HepG2 (cell line): ENCODE measurements around the gene GNAL. TPM values are rescaled to one million over a fixed set of nuclear protein-coding genes. Genes with fewer than 3 reads are reported as not detected.

Source experiments
- GATA4 ChIP-seq: sonication (generic); IDR thresholded peaks from 2 replicates; pipeline ENCODE4 v1.6.1; 2016; ENCODE audit warnings: antibody characterized with exemption, low read depth, borderline replicate concordance
- GTF2F1 ChIP-seq: fragments of 150-350 bp; IDR thresholded peaks from 2 replicates; pipeline ENCODE4 v1.6.1; 2014; ENCODE audit warnings: low read length
- HMGA1 ChIP-seq: sonication (generic); formaldehyde crosslinking; conservative IDR thresholded peaks from 2 replicates; pipeline ENCODE4 v1.4.0; 2020; ENCODE audit warnings: missing genetic modification reagents
- HNF1A ChIP-seq, 2 experiments: sonication (generic) in 1 of 2; formaldehyde crosslinking in 1 of 2; IDR thresholded peaks; 2 replicates each; pipeline versions ENCODE4 v1.4.0 to v1.6.1; 2016 to 2020; ENCODE audit warnings: borderline replicate concordance in 1 of 2, low read depth in 1 of 2, mild to moderate bottlenecking in 1 of 2, missing genetic modification reagents in 1 of 2
- MBNL3 ChIP-seq: fragments of 250-450 bp; sonication (Bioruptor Pico); conservative IDR thresholded peaks from 2 replicates; pipeline ENCODE4 v1.8.0; 2022; ENCODE audit warnings: mild to moderate bottlenecking, inconsistent platforms
- MIXL1 ChIP-seq: IDR thresholded peaks from 2 replicates; pipeline ENCODE4 v1.6.1; 2016
- PATZ1 ChIP-seq: sonication (generic); formaldehyde crosslinking; IDR thresholded peaks from 2 replicates; pipeline ENCODE4 v1.4.0; 2020; ENCODE audit warnings: missing genetic modification reagents
- RNF2 ChIP-seq: fragments of 450-650 bp; conservative IDR thresholded peaks from 2 replicates; pipeline ENCODE4 v1.6.1; 2016; ENCODE audit warnings: low read depth
- STAT5B ChIP-seq: sonication (generic); formaldehyde crosslinking; IDR thresholded peaks from 2 replicates; pipeline ENCODE4 v1.4.0; 2020; ENCODE audit warnings: missing genetic modification reagents
- ZNF138 ChIP-seq: sonication (generic); formaldehyde crosslinking; IDR thresholded peaks from 2 replicates; pipeline ENCODE4 v1.5.0; 2020; ENCODE audit warnings: mild to moderate bottlenecking, low read depth, missing genetic modification reagents
- ZNF224 ChIP-seq: sonication (generic); formaldehyde crosslinking; IDR thresholded peaks from 2 replicates; pipeline ENCODE4 v1.5.0; 2020; ENCODE audit warnings: mild to moderate bottlenecking, missing genetic modification reagents
- ZNF275 ChIP-seq: sonication (generic); formaldehyde crosslinking; IDR thresholded peaks from 2 replicates; pipeline ENCODE4 v1.8.0; 2022; ENCODE audit warnings: missing genetic modification reagents, mild to moderate bottlenecking, inconsistent platforms, borderline replicate concordance
- ZNF546 ChIP-seq: sonication (generic); formaldehyde crosslinking; conservative IDR thresholded peaks from 2 replicates; pipeline ENCODE4 v1.8.1; 2023; ENCODE audit warnings: mild to moderate bottlenecking, missing genetic modification reagents
- ZNF614 ChIP-seq: IDR thresholded peaks from 2 replicates; pipeline ENCODE4 v1.6.1; 2018; ENCODE audit warnings: missing biosample characterization, missing genetic modification reagents, inconsistent platforms, borderline replicate concordance
- ZNF782 ChIP-seq: sonication (generic); formaldehyde crosslinking; IDR thresholded peaks from 2 replicates; pipeline ENCODE4 v1.4.0; 2020; ENCODE audit warnings: missing genetic modification reagents, mild to moderate bottlenecking, borderline replicate concordance
- polyA plus RNA-seq, 8 experiments: library from polyadenylated mRNA; depleted of rRNA in 3 of 8; stranded (reverse) in 7 of 8; unstranded in 1 of 8; fragments of >200 nt; fragmentation: Illumina TruSeq in 4 of 8; extraction: Trizol in 4 of 8; gene quantifications; 2 replicates each; pipeline versions ENCODE4 v1.2.1 to v1.2.3, GENCODE V29; 2011 to 2016; ENCODE audit warnings: low read depth in 4 of 8, missing spikeins in 1 of 8, mixed read lengths in 1 of 8; ENCODE audit not compliant: insufficient read depth in 1 of 8
- total RNA-seq, 5 experiments: library from RNA; depleted of rRNA; stranded (reverse); fragments of >200 nt; fragmentation: Illumina TruSeq; extraction: Trizol; gene quantifications; 2 replicates each; pipeline ENCODE4 v1.2.3, GENCODE V29; 2016; ENCODE audit warnings: low read depth in 1 of 5
- TF ChIP-seq, protein P1 (sequence below): sonication (generic); formaldehyde crosslinking; IDR thresholded peaks from 2 replicates; pipeline ENCODE4 v1.5.0; 2020; ENCODE audit warnings: missing genetic modification reagents
- TF ChIP-seq, protein P2 (sequence below): IDR thresholded peaks from 2 replicates; pipeline ENCODE4 v1.6.1; 2016; ENCODE audit warnings: missing biosample characterization, missing genetic modification reagents, low read depth

GNAL gene
- total and polyA plus RNA-seq, 2 of the 13 experiments (the other 11 are each of a cell fraction or from before 2014, with no cell fraction given) = 0.87 to 1.4 TPM

DNA sequence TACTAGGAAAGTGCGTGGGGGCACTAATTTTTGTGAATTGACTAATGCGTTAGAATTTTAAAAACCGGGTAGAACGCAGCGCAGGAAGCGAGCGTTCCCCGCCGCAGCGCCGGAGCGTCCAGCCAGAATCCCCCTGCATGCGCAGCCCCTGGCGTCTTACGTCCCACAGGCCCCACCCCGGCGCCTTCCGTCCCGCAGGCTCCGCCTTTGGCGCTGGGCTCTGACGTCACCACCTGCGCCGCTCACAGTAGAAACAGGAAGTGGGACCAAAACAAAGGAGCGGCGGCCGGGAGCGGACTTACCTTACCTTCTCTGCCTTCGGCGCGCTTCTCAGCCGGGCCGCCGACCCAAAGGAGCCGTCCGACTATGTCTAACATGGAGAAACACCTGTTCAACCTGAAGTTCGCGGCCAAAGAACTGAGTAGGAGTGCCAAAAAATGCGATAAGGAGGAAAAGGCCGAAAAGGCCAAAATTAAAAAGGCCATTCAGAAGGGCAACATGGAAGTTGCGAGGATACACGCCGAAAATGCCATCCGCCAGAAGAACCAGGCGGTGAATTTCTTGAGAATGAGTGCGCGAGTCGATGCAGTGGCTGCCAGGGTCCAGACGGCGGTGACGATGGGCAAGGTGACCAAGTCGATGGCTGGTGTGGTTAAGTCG lies 162.2 kb downstream of the GNAL start, which contains the start of gene CHMP1B (continued):
- TF ChIP-seq, protein P1, sequence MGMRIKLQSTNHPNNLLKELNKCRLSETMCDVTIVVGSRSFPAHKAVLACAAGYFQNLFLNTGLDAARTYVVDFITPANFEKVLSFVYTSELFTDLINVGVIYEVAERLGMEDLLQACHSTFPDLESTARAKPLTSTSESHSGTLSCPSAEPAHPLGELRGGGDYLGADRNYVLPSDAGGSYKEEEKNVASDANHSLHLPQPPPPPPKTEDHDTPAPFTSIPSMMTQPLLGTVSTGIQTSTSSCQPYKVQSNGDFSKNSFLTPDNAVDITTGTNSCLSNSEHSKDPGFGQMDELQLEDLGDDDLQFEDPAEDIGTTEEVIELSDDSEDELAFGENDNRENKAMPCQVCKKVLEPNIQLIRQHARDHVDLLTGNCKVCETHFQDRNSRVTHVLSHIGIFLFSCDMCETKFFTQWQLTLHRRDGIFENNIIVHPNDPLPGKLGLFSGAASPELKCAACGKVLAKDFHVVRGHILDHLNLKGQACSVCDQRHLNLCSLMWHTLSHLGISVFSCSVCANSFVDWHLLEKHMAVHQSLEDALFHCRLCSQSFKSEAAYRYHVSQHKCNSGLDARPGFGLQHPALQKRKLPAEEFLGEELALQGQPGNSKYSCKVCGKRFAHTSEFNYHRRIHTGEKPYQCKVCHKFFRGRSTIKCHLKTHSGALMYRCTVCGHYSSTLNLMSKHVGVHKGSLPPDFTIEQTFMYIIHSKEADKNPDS (CRISPR knock-in tag) = no peak
- TF ChIP-seq PATZ1 (CRISPR knock-in tag) (peak; percentile 73; the same call in 1 of the 2 replicates), RNF2 (no peak), MBNL3 (CRISPR knock-in tag) (no peak), ZNF782 (CRISPR knock-in tag) (0 out of 2 replicates have a peak, but pooled peaks have one; percentile 26), HNF1A (IDR thresholded peaks at IDR 0.05; ENCODE audit: low read depth) (no peak), HNF1A (CRISPR knock-in tag; IDR thresholded peaks at IDR 0.05; ENCODE audit: borderline replicate concordance) (peak; percentile 77; the same call in 1 of the 2 replicates), ZNF614 (peak; percentile 79; the same call in 1 of the 2 replicates), ZNF275 (CRISPR knock-in tag) (no peak), MIXL1 (CRISPR knock-in tag) (peak; percentile 73), ZNF546 (peak; percentile 60; the same call in 1 of the 2 replicates), HMGA1 (CRISPR knock-in tag) (no peak), STAT5B (no peak), GTF2F1 (no peak), GATA4 (peak; percentile 0; the same call in 1 of the 2 replicates), ZNF138 (CRISPR knock-in tag) (no peak), ZNF224 (CRISPR knock-in tag) (no peak)
- TF ChIP-seq, protein P2, sequence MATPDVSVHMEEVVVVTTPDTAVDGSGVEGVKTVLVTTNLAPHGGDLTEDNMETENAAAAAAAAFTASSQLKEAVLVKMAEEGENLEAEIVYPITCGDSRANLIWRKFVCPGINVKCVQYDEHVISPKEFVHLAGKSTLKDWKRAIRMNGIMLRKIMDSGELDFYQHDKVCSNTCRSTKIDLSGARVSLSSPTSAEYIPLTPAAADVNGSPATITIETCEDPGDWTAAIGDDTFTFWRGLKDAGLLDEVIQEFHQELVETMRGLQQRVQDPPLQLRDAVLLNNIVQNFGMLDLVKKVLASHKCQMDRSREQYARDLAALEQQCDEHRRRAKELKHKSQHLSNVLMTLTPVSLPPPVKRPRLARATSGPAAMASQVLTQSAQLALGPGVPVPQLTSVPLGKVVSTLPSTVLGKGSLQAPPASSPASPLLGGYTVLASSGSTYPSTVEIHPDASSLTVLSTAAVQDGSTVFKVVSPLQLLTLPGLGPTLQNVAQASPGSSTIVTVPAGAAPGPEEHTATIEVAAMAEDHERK = peak; percentile 96
